RCC 7860 (cell line): ENCODE data around the gene SBSN.
"Not testable (repeated sequence)": the region's sequence is repeated elsewhere in the genome, so short reads cannot be mapped to it uniquely, and the experiment has no call there.

ENCODE experiments used
- DNase-seq: peaks from one replicate; pipeline ENCODE4 v3.0.0-alpha.2; 2015; ENCODE audit warnings: low spot score
- FAIRE-seq: peaks from 2 replicates; lab custom pipeline; 2012; peaks lifted over from hg19 to GRCh38; lab: Jason Lieb, UNC

SBSN gene

GRCh38 chr19:35478794-35479677, 49.1 kb downstream of the SBSN start:
- DNase-seq = no peak
- FAIRE-seq = no peak

- DNase-seq (no peak), FAIRE-seq (no peak)
These were observed 52.0 kb downstream of the SBSN start for GRCh38 chr19:35476149-35476548.

GRCh38 chr19:35474594-35474993, 53.5 kb downstream of the SBSN start:
- not testable (repeated sequence) for DNase-seq, FAIRE-seq

GRCh38 chr19:35474104-35474503, 54.0 kb downstream of the SBSN start:
- DNase-seq = no peak

More at GRCh38 chr19:35474104-35474503, 54.0 kb downstream of the SBSN start:
- FAIRE-seq = no peak
